AG20443 (cell line): ENCODE measurements around the gene PDIA5.
A peak's percentile ranks its signal among the peaks of the same experiment; 100 is the strongest.

Experiments
- DNase-seq: peaks from one replicate; pipeline ENCODE4 v3.0.0; 2012; ENCODE audit warnings: low spot score, mixed read lengths

Gene PDIA5

GRCh38 chr3:123042413-123042812, 24.4 kb upstream of the PDIA5 start:
- no peak for DNase-seq

DNA sequence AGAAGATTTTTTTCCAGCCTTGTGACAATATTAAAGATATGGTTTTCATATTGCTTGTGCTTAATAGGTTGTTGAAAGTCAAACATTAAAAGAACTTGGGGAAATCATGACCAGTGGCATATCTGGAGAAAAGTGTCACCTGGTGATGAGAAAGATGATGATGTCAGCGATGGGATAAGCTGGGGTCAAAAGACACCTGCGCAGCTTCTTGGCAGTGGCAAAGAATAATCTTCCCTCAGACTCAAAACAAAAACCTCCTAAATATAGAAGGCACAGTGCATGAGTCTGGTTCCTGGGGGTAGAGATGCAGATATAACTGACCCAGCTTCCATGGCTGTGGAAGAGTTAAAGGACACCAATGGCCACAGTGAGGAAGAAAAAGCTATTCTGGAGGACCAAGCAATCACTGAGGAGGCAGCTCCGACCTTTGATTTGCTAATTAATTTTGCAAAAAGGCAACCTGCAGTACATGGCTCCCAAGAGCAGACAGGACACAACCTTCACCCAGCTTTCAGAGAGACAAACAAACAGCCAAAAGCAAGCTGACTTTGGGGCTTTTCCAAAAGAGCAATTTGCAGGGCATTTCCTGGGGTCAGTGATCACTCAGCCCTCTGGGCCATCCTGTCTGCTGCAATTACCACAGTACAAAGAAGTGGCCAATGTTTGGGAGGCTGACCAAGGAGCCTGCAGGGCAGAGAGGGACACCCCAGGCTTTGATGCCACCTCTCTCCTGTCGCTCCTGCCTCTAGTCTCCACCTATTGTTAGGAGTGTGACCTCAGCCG, 21.7 kb upstream of the PDIA5 start:
- no peak for DNase-seq

DNA sequence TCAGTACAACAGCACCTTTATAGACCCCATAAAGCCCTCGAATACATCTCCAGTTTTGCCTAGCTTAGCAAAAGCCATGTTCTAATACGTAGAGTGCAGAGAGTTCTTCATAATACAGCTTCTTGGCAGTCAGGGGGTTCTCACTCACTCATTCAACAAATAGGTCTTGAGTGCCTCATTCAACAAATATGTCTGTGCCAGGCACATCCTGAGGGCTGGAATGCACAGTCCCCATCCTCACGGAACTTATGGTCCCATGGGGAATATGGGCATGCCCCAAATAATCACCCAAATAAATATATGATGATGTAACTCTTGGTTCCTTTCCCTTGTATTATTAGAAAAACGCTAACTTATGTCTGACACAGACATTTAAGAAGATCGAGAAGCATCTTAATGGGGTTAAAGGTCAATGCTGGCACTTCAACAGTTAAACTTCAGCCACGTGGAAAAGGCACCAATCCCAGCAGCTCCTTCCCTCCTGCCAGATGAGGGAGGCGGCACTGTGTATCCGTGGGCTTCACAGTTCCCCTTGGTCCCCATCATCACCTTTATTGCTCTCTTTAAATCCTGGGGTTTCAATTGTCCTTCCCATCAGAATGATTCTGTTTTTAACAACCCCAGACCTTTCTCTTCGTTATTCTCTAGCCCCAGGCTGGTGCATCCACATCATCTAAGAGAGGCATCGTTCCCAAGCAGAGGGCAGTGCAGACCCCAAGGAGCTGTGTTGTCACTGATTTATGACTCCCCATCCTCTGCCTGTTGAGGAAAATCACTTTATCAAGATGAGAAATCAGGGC, 20.4 kb upstream of the PDIA5 start:
- DNase-seq = peak; percentile 35

DNA sequence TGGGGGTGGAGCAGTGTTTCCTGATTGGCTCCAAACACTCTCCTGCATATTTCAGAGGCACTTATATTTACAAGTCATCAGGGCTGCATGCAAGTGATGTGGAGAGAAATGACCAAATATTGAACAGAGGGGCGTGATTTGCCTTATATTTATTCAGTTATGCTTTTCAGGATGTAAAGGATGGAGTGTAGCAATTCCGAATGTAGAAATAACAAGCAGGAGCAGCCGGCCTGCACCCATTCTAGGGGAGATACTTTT, 19.8 kb upstream of the PDIA5 start:
- no peak for DNase-seq

- DNase-seq = no peak
Measured at GRCh38 chr3:123048480-123049237, 18.2 kb upstream of the PDIA5 start.

DNA sequence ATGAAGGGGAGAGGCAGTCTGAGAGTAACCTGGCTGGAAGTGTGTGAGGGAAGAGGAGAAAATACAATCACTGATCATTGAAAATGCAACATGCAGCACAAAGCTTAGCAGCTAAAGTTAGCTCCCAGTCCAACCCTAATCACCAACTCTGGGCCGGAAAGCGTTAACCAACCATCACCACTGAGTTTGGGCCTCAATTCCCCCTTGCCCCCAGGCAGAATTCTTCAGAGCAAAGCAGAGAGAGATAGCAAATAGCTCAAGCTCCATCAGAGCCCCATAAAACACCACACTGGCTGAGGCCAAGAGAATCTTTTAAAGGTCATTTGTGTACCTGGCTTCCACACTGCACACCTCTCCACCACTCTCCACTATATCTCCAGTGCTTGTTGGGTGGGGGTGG, 16.2 kb upstream of the PDIA5 start:
- DNase-seq = no peak

DNA sequence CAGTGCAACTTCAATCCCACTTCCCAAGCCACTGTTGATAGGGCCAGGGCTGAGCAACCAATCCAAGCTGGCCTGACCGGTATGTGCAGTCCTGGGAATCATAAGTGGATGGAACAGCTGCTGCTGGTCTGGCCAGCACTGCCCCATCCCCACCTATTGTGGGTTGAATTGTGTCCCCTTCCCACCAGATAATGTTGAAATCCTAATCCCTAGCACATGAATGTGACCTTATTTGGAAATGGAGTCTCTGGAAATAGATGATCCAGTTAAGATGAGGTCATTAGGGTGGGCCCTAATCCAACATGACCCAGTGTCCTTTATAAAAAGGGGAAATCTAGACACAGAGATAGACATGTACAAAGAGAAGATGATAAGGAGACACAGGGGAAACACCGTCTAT, 13.7 kb upstream of the PDIA5 start:
- DNase-seq = no peak

DNA sequence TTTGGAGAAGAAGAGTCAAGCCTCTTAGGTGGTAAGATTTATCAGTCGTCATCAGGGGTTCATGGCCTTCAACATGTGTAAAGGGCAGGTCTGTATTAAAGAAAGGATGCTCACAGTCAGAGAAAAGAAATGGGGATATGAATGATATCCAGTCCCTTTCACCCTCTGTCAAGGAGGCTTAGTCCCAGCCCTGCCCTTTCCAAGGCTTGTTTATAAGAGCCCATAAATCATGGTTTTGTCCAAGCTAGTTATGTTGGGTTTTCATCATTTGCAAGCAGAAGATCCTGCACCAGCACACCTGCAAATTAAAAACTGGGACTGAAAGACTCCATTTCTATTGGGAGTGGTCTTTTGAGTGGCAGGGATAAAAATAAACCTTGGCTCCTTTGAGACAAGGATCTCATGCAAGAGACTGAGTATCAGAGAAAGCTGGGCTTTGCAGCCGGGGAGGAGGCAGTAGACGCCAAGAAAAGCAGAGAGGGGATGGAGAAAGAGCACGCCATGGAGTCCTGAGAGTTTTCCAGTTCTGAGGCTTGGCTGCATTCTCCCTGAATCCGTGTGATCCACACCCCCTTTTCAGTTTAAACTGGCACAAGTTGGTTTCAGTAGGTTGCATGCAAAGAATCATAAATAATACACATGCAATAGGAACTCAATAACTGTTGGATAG, 12.6 kb upstream of the PDIA5 start:
- DNase-seq = no peak

DNA sequence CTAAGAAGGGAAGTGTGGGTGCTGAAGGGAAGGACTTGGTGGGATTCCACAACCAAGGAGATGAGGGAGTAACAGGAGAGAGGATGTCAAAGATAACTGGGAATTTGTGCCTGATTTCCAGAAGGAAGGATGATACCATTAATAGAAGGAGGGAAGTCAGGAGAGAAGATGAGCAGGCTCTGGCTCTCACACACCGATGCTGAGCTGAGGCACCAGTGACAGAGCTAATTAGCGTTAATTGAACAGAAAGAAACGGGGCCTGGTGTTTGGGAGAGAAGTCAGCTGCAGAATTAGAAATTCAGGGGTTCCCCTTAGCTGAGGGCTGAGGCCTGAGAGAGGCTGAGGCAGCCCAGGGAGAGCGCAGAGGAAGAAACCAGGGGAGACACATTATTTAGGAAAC, 11.9 kb upstream of the PDIA5 start:
- no peak for DNase-seq

DNA sequence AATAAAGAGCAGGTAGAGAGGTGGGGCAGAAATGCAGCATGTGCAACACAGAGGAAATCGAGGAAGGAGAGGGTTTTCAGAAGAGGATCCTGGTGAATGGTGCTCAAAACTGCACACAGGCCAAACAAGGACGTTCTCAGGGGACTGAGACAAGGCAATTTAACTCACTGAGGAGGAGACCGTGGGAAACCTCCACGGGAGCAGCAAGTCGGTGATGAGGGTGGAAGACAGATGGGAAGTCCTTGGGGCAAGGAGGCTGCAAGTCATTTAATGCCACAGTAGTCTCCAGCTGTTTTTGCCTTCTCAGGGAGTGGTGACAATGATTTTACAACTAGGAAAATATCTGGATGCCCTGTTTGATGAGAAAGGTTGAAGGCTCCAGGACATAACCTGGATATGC, 11.5 kb upstream of the PDIA5 start:
- DNase-seq = no peak

- DNase-seq = no peak
Measured at GRCh38 chr3:123058505-123058904, 8.3 kb upstream of the PDIA5 start.

DNA sequence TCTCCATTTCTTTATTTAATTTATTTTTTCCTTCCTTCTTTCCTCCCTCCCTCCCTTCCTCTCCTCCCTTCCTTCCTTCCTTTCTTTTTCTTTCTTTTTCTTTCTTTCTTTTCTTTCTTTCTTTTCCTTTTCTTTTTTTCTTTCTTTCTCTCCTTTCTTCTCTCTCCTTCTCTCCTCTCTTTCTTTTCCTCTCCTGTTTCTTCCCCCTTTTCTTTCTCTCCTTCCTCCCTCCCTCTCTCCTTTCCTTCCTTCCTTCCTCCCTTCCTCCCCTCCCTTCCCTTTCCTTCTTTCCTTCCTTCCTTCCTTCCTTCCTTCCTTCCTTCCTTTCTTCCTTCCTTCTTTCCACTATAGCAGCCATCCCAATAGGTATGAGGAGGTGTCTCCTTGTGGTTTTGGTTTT, 6.8 kb upstream of the PDIA5 start:
- no peak for DNase-seq

- no peak for DNase-seq
Measured at GRCh38 chr3:123061856-123062255, 5.0 kb upstream of the PDIA5 start.

DNA sequence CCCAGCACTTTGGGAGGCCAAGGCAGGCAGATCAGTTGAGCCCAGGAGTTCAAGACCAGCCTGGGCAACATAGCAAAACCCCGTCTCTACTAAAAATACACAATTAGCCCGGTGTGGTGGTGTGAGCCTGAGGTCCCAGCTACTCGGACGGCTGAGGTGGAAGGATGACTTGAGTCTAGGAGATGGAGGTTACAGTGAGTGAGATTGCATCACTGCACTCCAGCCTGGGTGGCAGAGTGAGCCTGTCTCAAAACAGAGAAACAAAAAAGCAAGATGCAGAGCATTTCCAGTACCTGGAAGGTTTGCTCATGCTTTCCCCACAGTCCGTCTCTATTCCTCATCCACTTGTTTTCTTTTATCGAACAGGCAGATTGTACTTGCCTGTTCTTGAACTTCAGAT, 3.8 kb upstream of the PDIA5 start:
- DNase-seq = no peak

DNA sequence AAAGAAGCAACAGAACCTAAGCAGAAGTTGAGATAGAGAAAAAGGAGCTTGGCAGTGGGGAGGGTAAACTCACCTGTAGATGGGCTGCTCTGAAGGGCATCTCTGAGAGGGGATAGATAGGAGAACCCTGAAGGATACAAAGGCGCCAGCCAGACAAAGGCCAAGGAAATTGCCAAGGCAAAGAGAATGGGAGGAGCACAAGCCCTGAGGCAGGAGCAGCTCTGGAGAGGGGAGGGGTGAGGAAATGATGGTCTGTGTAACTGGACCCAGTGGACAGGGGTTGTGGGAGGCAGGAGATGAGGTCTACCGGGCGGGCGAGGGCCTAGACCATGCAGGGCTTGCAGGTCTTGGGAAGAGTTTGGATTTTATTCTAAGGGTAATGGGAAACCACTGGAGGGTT, 2.3 kb upstream of the PDIA5 start:
- no peak for DNase-seq

DNA sequence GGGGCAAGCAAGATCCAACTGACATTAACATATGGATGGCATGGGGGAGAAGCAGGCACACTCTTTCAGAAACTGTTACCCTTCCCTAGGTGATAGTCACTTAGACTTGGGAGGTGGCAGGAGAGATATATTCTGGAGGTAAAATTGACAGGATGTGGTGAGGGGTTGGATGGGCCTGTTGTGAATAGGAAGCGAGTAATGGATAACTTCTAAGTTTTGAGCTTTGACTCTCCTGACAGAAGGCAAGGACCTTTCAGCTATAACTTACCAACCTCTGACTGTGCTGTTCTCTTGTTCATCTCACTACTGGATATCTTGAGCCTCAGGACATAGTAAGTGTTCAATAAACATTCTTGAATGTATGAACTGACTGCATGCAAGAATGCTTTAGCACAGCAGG, 1.9 kb upstream of the PDIA5 start:
- no peak for DNase-seq

GRCh38 chr3:123066599-123066895, 278 bp upstream of the PDIA5 start:
- DNase-seq = no peak

GRCh38 chr3:123067689-123068600, 1.1 kb downstream of the PDIA5 start:
- peak; percentile 51 for DNase-seq

DNA sequence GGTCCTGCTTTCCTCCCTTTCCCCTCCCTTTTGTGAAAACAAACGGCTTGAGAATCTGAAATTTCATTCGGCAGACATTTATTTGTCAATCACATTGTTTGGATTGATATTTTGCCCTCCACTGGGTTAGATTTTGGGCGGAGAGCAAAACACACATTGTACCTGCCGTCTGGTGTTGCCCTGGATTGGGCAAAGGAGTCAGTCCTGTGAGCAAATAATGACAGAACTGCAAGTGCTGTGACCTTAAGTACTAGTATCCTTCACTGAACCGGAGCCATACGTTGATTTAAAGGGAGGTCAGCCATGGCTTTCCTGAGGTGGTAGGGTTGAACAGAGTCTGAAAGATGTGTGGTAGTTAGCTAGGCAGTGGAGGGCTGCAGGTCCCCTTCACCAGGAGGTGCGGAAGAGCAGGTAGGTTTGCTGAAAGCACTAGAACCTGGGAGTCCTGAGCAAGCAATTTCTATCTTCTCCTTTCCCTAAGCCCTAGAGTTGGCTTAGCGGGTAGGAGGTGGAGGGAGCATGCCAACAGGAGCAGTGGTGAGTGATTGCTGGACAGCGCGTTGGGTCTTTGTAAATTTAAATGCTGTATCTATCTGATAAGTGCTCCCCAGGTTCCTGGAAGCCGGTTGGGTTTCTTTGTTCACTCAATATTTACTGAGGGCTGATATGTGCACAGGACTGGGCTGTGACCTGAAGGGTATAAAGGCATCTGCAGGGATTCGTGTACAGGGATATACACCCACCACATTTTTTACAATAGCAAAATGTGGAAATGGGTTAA, 2.0 kb downstream of the PDIA5 start:
- no peak for DNase-seq

- DNase-seq = no peak
Measured at GRCh38 chr3:123070510-123070909, 3.7 kb downstream of the PDIA5 start.

- no peak for DNase-seq
Measured at GRCh38 chr3:123071146-123071545, 4.3 kb downstream of the PDIA5 start.
